ENCODE data around the gene ROCK1.
"Not testable (repeated sequence)": the region's sequence is repeated elsewhere in the genome, so short reads cannot be mapped to it uniquely, and the experiment has no call there.

Gene ROCK1

DNA sequence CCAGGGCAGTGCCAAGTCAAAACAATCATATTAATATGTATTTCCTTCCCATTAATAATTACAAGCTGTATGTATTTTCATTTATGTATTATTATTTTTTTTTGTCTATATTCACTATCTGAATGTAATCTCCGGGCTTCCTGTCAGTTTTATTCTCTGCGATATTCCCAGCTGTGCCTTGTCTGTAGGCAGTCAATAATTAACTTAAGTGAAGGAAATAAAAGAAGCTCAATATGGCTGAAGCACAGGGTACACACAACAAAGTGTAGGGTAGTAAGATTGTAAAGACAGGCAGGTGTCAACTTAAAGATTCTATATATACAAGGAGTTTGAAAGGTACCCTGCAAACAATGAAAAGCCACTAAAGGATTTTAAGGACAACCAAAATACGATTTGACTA lies 122.9 kb downstream of the ROCK1 start:
- TF ChIP-seq, protein P1, sequence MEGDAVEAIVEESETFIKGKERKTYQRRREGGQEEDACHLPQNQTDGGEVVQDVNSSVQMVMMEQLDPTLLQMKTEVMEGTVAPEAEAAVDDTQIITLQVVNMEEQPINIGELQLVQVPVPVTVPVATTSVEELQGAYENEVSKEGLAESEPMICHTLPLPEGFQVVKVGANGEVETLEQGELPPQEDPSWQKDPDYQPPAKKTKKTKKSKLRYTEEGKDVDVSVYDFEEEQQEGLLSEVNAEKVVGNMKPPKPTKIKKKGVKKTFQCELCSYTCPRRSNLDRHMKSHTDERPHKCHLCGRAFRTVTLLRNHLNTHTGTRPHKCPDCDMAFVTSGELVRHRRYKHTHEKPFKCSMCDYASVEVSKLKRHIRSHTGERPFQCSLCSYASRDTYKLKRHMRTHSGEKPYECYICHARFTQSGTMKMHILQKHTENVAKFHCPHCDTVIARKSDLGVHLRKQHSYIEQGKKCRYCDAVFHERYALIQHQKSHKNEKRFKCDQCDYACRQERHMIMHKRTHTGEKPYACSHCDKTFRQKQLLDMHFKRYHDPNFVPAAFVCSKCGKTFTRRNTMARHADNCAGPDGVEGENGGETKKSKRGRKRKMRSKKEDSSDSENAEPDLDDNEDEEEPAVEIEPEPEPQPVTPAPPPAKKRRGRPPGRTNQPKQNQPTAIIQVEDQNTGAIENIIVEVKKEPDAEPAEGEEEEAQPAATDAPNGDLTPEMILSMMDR (conservative IDR thresholded peaks at IDR 0.05; ENCODE audit: low read depth, low read length) = no peak
- no peak overlapping the region for H3K4me3 ChIP-seq (ENCODE audit: low read depth, low read length)
- no peak for DNase-seq (ENCODE audit: low read depth)

DNA sequence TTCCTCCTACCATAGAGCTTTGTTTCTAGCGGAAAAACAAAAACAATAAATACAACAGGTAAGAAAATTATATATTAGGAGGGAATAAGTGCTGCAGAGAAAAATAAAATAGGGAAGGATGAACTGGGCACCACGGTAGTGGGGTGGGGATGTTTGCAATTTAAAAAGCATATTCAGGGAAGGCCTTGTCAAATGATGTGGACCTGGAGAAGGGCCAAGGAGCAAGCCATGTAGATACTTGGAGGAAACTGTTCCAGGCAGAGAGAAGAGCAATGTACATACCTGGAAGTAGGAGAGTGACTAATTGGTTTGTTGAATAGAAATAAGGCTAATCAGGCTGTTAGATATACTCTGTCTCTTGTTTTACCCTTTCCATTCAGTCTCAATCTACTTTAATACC lies 136.5 kb downstream of the ROCK1 start:
- TF ChIP-seq, protein P1 (conservative IDR thresholded peaks at IDR 0.05; ENCODE audit: low read depth, low read length) = no peak
- DNase-seq (ENCODE audit: low read depth) = no peak
- H3K4me3 ChIP-seq (ENCODE audit: low read depth, low read length) = no peak overlapping the region

DNA sequence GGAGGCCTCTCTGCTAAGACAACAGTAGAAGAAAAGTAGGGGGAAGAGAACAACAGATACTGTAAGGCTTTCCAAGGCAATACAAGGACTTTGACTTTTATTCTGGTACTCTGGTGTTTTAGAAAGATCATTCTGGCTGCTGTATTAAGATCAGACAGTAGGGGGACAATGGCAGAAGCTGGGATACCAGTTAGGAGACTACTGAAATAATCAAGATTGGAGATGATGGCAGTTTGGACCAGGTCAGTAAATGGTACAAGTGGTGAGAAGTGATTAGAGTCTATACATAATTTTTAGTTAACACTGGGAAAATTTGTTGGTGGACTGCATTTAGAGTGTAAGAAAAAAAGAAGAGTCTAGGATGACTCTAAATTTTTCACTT lies 139.7 kb downstream of the ROCK1 start:
- peak; percentile 70 for DNase-seq (ENCODE audit: low read depth)
- TF ChIP-seq, protein P1 (conservative IDR thresholded peaks at IDR 0.05; ENCODE audit: low read depth, low read length) = peak; percentile 75
- no peak overlapping the region for H3K4me3 ChIP-seq (ENCODE audit: low read depth, low read length)

DNA sequence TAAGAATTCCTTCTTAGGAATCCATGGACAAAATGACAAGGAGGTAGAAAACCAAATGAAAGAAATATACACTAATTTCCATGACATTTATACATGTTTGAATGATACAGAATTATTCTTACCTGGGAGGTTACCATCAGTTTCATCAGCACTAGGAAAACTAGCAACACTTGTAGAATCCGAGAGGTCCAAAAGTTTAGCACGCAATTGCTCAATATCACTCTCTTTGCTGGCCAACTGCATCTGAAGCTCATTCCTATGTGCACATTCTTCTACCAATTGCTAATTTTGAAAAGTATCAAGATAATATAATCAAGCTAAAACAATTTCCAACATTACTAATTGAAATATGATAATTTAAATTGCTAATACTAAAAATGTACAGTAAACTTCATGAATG lies 144.8 kb downstream of the ROCK1 start:
- TF ChIP-seq, protein P1 (conservative IDR thresholded peaks at IDR 0.05; ENCODE audit: low read depth, low read length) = no peak
- no peak for DNase-seq (ENCODE audit: low read depth)
- no peak overlapping the region for H3K4me3 ChIP-seq (ENCODE audit: low read depth, low read length)

DNA sequence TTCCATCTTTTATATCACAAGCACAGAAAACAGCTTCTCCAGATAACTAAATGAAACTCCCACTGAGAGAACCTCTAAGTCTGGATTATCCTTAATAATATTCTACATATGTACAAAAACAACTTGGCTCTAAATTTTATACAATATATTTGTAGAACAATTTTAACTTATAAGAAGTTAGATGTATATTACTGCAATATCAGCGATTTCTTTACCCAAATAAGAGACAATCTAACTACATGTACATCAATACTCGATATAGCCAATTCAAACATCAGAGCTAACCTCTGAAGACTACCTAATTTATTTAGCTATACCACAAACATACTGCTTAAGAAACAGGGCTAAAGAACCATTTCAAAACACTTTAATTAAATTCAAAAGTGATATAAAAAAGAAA lies 148.6 kb downstream of the ROCK1 start:
- no peak overlapping the region for H3K4me3 ChIP-seq (ENCODE audit: low read depth, low read length)
- DNase-seq (ENCODE audit: low read depth) = no peak
- TF ChIP-seq, protein P1 (conservative IDR thresholded peaks at IDR 0.05; ENCODE audit: low read depth, low read length) = no peak

DNA sequence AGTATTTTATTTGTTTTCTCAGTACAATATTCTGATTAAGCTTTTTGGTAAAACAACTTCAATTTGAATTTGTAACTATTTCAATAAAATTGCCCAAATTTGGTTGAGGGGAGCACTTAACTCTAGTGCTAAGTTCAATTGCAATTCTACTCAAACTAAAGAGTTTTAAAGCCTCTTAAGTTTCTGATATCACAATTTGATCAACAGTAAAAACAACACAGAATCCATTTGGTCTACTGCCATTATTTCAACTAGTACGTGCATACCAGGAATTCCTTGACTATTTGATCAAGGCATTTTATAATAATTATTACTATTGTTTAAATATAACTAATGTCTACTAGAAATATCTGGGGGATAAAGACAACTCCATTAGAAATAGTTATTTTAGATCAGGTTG lies 150.9 kb downstream of the ROCK1 start:
- TF ChIP-seq, protein P1 (conservative IDR thresholded peaks at IDR 0.05; ENCODE audit: low read depth, low read length) = no peak
- DNase-seq (ENCODE audit: low read depth) = no peak
- H3K4me3 ChIP-seq (ENCODE audit: low read depth, low read length) = no peak overlapping the region

DNA sequence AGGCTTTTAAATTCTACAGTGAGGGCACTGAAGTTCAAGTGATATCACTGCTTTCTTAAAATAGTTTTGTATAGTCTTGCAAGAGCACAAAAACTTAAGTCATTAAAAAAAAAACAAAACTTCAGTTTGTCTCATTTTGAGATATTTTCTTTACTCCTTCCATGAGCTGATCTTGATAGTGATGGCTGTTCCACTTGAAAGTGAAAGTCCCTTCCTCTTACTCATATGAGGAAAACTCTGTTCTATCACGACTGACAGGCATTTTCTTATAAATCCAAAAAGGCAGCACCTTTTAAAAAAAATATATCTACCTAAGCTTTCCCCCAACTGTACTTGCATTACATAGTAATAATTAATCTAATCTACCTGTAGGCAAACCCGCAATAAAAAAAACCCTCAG lies 160.8 kb downstream of the ROCK1 start:
- DNase-seq (ENCODE audit: low read depth); H3K4me3 ChIP-seq (ENCODE audit: low read depth, low read length): not testable (repeated sequence)

Measured in choroid plexus epithelial cell (primary cell).